ENCODE results near the gene ABCB10. TPM values are rescaled to one million over a fixed set of nuclear protein-coding genes. Genes with fewer than 3 reads are reported as not detected.
"Not testable (repeated sequence)": the region's sequence is repeated elsewhere in the genome, so short reads cannot be mapped to it uniquely, and the experiment has no call there.

The ABCB10 gene
- total RNA-seq, 4 donors from 2014 or later = 10.5 to 15.2 (median 13.0) TPM

GRCh38 chr1:229562686-229563085 lies 4.2 kb upstream of the ABCB10 start:
- Histone ChIP-seq H3K27me3 (no peaks in the 10 kb centered on the region), H3K27ac (no peak overlapping the region), H3K4me3 (no peak overlapping the region), H3K9me3 (no peaks in the 10 kb centered on the region), H3K4me1 (peaks cover 7% of the 10 kb centered on the region), H3K36me3 (no peaks in the 10 kb centered on the region)
- TF ChIP-seq POLR2AphosphoS5 (IDR thresholded peaks at IDR 0.05) (no peak), CTCF (IDR thresholded peaks at IDR 0.05) (no peak), EP300 (IDR thresholded peaks at IDR 0.05) (no peak), POLR2A (IDR thresholded peaks at IDR 0.05) (no peak)
- 88% methylated on average over 3 of the region's 3 CpGs for WGBS
- no peak for DNase-seq (ENCODE audit: low spot score in 2 of 2)

GRCh38 chr1:229561141-229561540 lies 2.6 kb upstream of the ABCB10 start:
- peaks cover 22% of the 10 kb centered on the region for H3K4me1 ChIP-seq
- WGBS = 77% methylated on average over 5 of the region's 5 CpGs
- H3K36me3 ChIP-seq = no peaks in the 10 kb centered on the region
- no peak for DNase-seq (ENCODE audit: low spot score in 2 of 2)
- no peaks in the 10 kb centered on the region for H3K27me3 ChIP-seq
- no peak for TF ChIP-seq CTCF (IDR thresholded peaks at IDR 0.05)
- no peak for TF ChIP-seq EP300 (IDR thresholded peaks at IDR 0.05)
- no peak for TF ChIP-seq POLR2AphosphoS5 (IDR thresholded peaks at IDR 0.05)
- no peak for TF ChIP-seq POLR2A (IDR thresholded peaks at IDR 0.05)
- no peaks in the 10 kb centered on the region for H3K9me3 ChIP-seq
- H3K27ac ChIP-seq = no peak overlapping the region
- no peak overlapping the region for H3K4me3 ChIP-seq

DNA sequence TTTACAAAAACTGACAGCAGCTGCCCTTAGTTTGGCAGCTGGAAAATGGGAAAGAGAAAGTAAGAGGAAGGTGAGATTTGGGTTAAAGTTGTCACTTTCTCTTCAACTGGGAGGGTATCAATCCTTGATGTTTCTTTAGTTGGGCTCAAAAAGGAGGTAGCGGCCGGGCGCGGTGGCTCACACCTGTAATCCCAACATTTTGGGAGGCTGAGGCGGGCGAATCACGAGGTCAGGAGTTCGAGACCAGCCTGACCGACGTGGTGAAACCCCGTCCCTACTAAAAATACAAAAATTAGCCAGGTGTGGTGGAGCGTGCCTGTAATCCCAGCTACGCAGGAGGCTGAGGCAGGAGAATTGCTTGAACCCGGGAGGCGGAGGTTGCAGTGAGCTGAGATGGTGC lies 1.6 kb upstream of the ABCB10 start:
- not testable (repeated sequence) for H3K27me3 ChIP-seq; H3K4me3 ChIP-seq; H3K36me3 ChIP-seq; H3K27ac ChIP-seq; DNase-seq (ENCODE audit: low spot score in 2 of 2); H3K9me3 ChIP-seq
- peaks cover 30% of the 10 kb centered on the region for H3K4me1 ChIP-seq
- WGBS = 94% methylated on average over 15 of the region's 15 CpGs

GRCh38 chr1:229559336-229559801 lies 862 bp upstream of the ABCB10 start:
- Histone ChIP-seq H3K4me3 (peak overlapping the region; percentile 97), H3K4me1 (peaks cover 34% of the 10 kb centered on the region), H3K27ac (peak overlapping the region; percentile 90)
- not testable (repeated sequence) for H3K27me3 ChIP-seq; DNase-seq (ENCODE audit: low spot score in 2 of 2); H3K36me3 ChIP-seq; H3K9me3 ChIP-seq
- WGBS = 32% methylated on average over 20 of the region's 20 CpGs

- Histone ChIP-seq H3K4me1 (peaks cover 34% of the 10 kb centered on the region), H3K4me3 (peak overlapping the region; percentile 97), H3K27me3 (no peaks in the 10 kb centered on the region), H3K27ac (peak overlapping the region; percentile 90), H3K36me3 (no peaks in the 10 kb centered on the region), H3K9me3 (no peaks in the 10 kb centered on the region)
- TF ChIP-seq CTCF (IDR thresholded peaks at IDR 0.05) (no peak), EP300 (IDR thresholded peaks at IDR 0.05) (no peak), POLR2A (IDR thresholded peaks at IDR 0.05) (no peak), POLR2AphosphoS5 (IDR thresholded peaks at IDR 0.05) (no peak)
- 0% methylated on average over 8 of the region's 59 CpGs for WGBS
- peak in 1 of 2 donors; percentile 80 for DNase-seq (ENCODE audit: low spot score in 2 of 2)
Measured at GRCh38 chr1:229557913-229558414, 543 bp downstream of the ABCB10 start.

DNA sequence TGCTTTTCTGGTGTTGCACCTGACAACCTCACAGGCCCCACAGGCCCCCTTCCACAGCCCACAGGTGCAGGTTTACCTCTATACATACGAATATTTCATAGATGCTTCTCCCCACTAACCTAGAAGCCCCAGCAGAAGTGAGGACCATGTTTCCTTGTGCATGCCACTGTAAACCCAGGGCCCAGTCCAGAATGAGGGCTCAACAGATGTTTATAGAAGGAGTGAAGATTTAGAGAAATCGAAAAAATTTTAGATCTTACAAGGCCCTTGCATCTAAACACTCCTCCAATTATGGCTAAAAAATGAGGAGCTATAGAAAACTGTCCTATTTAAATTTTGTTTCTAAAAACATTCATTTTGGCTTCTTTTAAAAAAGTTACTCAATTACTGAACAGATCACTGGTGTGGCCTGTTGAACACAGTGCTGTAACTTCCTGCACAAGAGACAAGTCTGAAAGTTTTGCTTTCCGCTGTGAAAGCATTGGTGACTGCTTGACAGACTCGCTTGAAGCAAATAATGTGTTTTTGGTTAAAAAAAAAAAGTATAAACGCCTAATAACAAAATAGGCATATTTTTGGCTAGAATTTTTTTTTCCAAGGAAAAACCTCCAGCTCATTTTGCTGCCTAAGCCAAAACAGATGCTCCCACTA lies 1.2 kb downstream of the ABCB10 start:
- H3K27ac ChIP-seq = peak overlapping the region; percentile 90
- DNase-seq (ENCODE audit: low spot score in 2 of 2) = no peak
- no peaks in the 10 kb centered on the region for H3K36me3 ChIP-seq
- H3K9me3 ChIP-seq = no peaks in the 10 kb centered on the region
- peaks cover 34% of the 10 kb centered on the region for H3K4me1 ChIP-seq
- H3K4me3 ChIP-seq = peak overlapping the region; percentile 97
- no peaks in the 10 kb centered on the region for H3K27me3 ChIP-seq
- TF ChIP-seq EP300 (IDR thresholded peaks at IDR 0.05) (no peak), POLR2AphosphoS5 (IDR thresholded peaks at IDR 0.05) (no peak), CTCF (IDR thresholded peaks at IDR 0.05) (no peak), POLR2A (IDR thresholded peaks at IDR 0.05) (no peak)
- WGBS = 32% methylated on average over 5 of the region's 5 CpGs
